Activated CD8-positive, alpha-beta T cell treated with anti-CD3 and anti-CD28 coated beads, Interleukin-2, amount 10 ng/mL, durations not matched to agents 7 days and 5 days (primary cell): Measurements from ENCODE around the gene BICC1. TPM values are rescaled to one million over a fixed set of nuclear protein-coding genes. Genes with fewer than 3 reads are reported as not detected.

Experiments used
- ATAC-seq: fragments of 150-1000 bp; cut with Tn5 transposase; one replicate; pipeline ENCODE4 v1.10.0; 2021; ENCODE audit warnings: moderate library complexity
- CTCF ChIA-PET: fragments of 350-600 bp; sonication (Branson Sonifier 250); formaldehyde crosslinking; loops from one replicate; lab custom pipeline; 2021; ENCODE audit warnings: antibody characterized with exemption; lab: Charles Lee
- POLR2A ChIA-PET: fragments of 350-600 bp; sonication (Branson Sonifier 250); formaldehyde crosslinking; loops from one replicate; lab custom pipeline; 2021; ENCODE audit warnings: antibody characterized with exemption; lab: Charles Lee
- DNase-seq: peaks from one replicate; pipeline ENCODE4 v3.0.0-alpha.2; 2020
- H3K27ac Mint-ChIP-seq: one replicate; pipeline ENCODE4 v1.8.0; 2021; ENCODE audit warnings: mild to moderate bottlenecking, mixed read lengths
- H3K27me3 Mint-ChIP-seq: one replicate; pipeline ENCODE4 v1.8.0; 2021; ENCODE audit warnings: low read depth, mixed read lengths
- H3K36me3 Mint-ChIP-seq: one replicate; pipeline ENCODE4 v1.8.0; 2021; ENCODE audit warnings: low read depth, mixed read lengths
- H3K4me1 Mint-ChIP-seq: one replicate; pipeline ENCODE4 v1.8.0; 2021; ENCODE audit warnings: low read depth, mixed read lengths
- H3K4me3 Mint-ChIP-seq: one replicate; pipeline ENCODE4 v1.8.0; 2021; ENCODE audit warnings: mild to moderate bottlenecking, mixed read lengths
- H3K9me3 Mint-ChIP-seq: one replicate; pipeline ENCODE4 v1.8.0; 2022; ENCODE audit warnings: mixed read lengths; ENCODE audit not compliant: insufficient read depth
- total RNA-seq, 2 experiments: library from RNA; stranded (reverse); gene quantifications; one replicate each; pipeline ENCODE4 v1.2.3, GENCODE V29; 2021

BICC1 gene
- total RNA-seq, 2 experiments from 2014 or later: not detected

DNA sequence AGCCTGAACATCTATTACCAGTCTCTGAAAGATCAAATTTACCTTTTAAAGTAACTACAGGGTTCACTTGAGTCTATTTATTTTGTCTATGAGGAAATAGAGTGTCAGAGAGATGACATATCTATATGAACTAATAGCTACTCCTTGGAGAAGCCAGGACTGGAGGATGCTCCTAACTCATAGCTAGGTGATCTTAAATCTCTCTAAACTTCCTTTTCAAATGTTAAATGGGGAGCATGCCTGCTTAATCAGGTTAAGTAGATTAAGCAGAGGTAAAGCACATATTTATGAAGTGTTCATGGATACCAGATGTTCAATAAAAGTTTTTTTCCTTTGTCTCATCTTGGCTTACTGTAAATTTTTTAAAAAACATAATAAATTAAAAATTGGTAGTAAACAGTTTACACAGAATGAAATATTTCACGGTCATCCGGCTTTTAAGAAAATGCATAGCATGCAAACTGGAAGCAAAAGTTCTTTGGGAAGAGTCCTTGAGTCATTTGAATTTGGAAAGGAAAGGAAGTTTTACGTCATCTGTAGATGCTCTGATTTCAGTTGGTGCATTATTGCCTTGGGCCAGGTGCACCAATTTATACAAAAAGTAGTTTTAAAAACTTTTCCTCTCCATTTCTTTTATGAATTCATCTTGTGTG lies 155.1 kb downstream of the BICC1 start:
- ATAC-seq (no peak), DNase-seq (no peak)
- Mint-ChIP-seq H3K27ac (no peak overlapping the region), H3K4me3 (no peak overlapping the region), H3K9me3 (peaks cover 19% of the 10 kb centered on the region), H3K4me1 (peaks cover 6% of the 10 kb centered on the region), H3K27me3 (peaks cover 2% of the 10 kb centered on the region), H3K36me3 (no peaks in the 10 kb centered on the region)
- ChIA-PET POLR2A (no interaction called here), CTCF (interaction anchor here (1.0 to 1.4 kb wide), 3 partner anchors 137 to 440 kb away, joined by 3 read pairs; no protein-coding TSS in a partner anchor)

DNA sequence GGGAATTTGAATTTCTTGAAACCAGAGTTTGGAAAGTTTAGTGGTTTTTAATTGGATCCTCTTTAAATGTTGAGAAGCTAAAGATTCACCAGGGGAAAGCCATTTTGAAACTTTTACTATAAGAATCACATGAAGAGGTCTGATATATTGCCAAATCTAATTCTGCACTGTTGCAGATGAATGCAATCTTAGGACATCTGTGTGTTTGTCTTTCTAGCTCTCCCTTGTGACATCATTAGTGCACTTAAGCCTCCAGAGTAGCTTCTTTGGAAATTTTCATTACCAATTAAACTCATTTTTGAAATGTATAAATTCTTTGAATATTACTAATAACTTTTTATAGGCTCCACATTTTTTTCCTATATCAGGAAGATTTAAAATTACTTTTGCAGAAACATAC lies 160.2 kb downstream of the BICC1 start:
- CTCF ChIA-PET: no interaction called here
- Mint-ChIP-seq H3K27ac (no peak overlapping the region), H3K4me3 (no peak overlapping the region), H3K36me3 (no peaks in the 10 kb centered on the region), H3K9me3 (no peaks in the 10 kb centered on the region), H3K27me3 (peaks cover 2% of the 10 kb centered on the region), H3K4me1 (no peaks in the 10 kb centered on the region)
- ATAC-seq (no peak), DNase-seq (no peak)
- POLR2A ChIA-PET: no interaction called here

DNA sequence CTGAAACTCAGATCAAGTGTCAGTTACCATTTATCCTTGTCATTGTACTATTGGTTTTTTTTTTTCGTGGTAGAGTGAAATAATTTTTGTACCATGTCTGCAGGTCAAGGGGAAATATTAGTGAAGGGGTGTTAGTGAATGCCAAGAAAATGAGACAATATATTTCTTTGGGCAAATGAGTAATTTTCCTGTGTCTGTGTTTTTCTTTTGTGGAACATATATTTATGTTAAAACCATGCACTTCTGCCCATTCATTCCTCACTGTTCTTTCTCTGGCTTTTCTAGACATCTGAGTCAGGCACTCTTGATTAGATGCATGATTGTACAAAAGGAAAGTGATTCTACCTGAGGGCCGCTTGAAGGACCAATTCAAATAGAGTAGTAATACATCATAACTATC lies 161.6 kb downstream of the BICC1 start:
- H3K36me3 Mint-ChIP-seq: no peaks in the 10 kb centered on the region
- no peak overlapping the region for H3K27ac Mint-ChIP-seq
- no peak for ATAC-seq

DNA sequence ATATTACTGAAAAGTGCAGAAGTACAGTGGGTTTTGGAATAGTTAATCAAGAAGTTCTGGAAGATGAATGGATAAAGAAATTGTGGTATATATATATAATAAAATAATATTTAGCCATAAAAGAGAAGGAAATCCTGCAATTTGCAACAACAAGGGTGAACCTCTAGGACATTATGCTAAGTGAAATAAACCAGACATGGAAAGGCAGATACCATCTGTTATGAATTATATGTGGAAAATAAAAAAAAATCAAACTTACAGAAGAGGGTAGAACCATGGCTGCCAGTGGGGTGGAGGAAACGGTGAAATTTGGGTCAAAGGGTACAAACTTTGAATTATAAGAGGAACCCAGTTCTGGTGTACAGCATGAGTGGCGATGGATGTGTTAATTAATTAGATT lies 162.6 kb downstream of the BICC1 start:
- no peaks in the 10 kb centered on the region for H3K27me3 Mint-ChIP-seq
- H3K9me3 Mint-ChIP-seq: no peaks in the 10 kb centered on the region
- ChIA-PET CTCF (no interaction called here), POLR2A (no interaction called here)
- H3K27ac Mint-ChIP-seq: no peak overlapping the region
- ATAC-seq (no peak), DNase-seq (no peak)
- no peak overlapping the region for H3K4me3 Mint-ChIP-seq
- H3K36me3 Mint-ChIP-seq: no peaks in the 10 kb centered on the region
- H3K4me1 Mint-ChIP-seq: no peaks in the 10 kb centered on the region

More for the DNA sequence above, 161.6 kb downstream of the BICC1 start:
- Mint-ChIP-seq H3K9me3 (no peaks in the 10 kb centered on the region), H3K4me1 (no peaks in the 10 kb centered on the region), H3K27me3 (no peaks in the 10 kb centered on the region), H3K4me3 (no peak overlapping the region)
- CTCF ChIA-PET: interaction anchor here (0.5 kb wide), 1 partner anchor 313 kb away, joined by 3 read pairs; no protein-coding TSS in a partner anchor
- DNase-seq: no peak
- POLR2A ChIA-PET: no interaction called here

DNA sequence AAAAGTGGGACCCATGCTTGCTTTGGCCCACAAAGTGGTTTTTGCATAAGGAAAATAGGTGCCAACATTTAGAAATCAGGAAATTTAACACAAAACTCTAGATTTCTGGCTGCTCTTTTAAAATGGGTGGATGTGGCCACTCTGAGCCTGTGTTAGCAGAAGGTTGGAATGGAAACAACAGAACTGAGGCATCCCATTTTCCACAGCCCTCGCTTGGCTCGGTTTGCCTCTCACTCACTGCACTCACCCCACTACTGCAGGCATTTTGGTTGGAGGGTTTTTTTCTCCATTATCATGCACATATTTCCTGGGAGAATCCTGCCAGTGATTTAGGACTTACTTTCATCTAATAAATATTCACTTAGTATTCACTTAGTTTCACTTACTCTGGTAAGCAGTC lies 178.9 kb downstream of the BICC1 start:
- no peaks in the 10 kb centered on the region for H3K27me3 Mint-ChIP-seq
- no peak overlapping the region for H3K27ac Mint-ChIP-seq
- CTCF ChIA-PET: no interaction called here
- no peak overlapping the region for H3K4me3 Mint-ChIP-seq
- ATAC-seq: no peak
- H3K36me3 Mint-ChIP-seq: no peaks in the 10 kb centered on the region
- POLR2A ChIA-PET: no interaction called here
- H3K4me1 Mint-ChIP-seq: no peaks in the 10 kb centered on the region
- DNase-seq: no peak
- H3K9me3 Mint-ChIP-seq: no peaks in the 10 kb centered on the region

DNA sequence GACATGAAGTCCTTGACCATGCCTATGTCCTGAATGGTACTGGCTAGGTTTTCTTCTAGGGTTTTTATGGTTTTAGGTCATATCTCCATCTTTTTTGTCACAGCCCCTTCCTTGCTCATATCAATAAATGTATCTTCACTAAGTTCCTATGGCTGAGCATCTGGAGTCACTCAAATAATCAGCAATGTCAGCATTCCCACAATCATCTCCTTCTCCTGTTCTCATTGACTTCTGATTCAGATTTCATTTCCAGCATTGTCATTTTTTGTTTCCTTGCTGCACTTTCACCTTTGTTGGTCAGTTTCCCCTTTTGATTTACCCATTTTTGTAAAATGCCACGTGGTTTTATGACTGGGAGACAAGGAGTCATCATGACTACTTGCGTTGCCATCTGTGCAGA lies 181.2 kb downstream of the BICC1 start:
- H3K27ac Mint-ChIP-seq: no peak overlapping the region
- no peaks in the 10 kb centered on the region for H3K36me3 Mint-ChIP-seq
- POLR2A ChIA-PET: no interaction called here
- DNase-seq (no peak), ATAC-seq (no peak)
- H3K4me3 Mint-ChIP-seq: no peak overlapping the region
- no peaks in the 10 kb centered on the region for H3K4me1 Mint-ChIP-seq
- H3K27me3 Mint-ChIP-seq: no peaks in the 10 kb centered on the region
- H3K9me3 Mint-ChIP-seq: no peaks in the 10 kb centered on the region
- CTCF ChIA-PET: no interaction called here

DNA sequence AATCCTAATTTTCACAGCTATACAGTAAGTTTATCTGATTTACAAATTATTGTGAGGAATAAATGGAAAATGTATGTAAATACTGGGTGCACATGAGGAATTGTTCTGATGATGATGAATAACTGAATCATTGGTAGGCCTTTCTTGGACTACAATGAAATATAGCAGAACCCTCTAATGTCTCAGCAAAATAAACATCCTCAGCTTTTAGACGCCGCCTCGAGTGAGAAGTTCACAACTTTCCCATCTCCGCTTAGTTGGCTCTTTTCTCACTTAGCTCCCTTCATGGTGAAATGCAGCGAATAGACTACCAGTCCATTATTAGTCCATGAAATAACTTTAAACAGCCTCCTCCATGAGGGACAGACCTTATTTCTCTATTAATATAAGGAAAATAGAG lies 182.3 kb downstream of the BICC1 start:
- Mint-ChIP-seq H3K4me1 (no peaks in the 10 kb centered on the region), H3K36me3 (no peaks in the 10 kb centered on the region), H3K27ac (no peak overlapping the region), H3K9me3 (no peaks in the 10 kb centered on the region), H3K27me3 (no peaks in the 10 kb centered on the region), H3K4me3 (no peak overlapping the region)
- POLR2A ChIA-PET: no interaction called here
- DNase-seq (no peak), ATAC-seq (no peak)
- CTCF ChIA-PET: no interaction called here

DNA sequence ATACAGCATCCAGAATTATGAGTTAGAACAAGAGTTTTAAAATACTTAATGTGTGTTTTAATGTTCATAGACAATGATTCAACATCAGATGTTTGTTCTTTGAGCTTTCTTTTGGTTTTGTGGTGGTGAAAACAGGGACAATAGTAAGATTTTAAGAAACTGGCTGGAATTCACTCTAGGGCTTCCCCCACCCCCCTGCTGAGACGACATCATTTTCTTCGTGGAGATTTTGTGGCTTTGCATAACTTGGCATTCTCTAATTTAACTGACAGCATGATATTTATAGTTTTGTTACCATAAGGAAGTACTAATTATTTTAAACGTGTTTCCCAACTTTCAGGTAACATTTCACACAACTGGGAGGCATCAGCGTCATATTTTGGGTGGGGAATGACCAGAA lies 184.1 kb downstream of the BICC1 start:
- DNase-seq (no peak), ATAC-seq (no peak)
- H3K9me3 Mint-ChIP-seq: no peaks in the 10 kb centered on the region
- ChIA-PET POLR2A (no interaction called here), CTCF (no interaction called here)
- no peaks in the 10 kb centered on the region for H3K27me3 Mint-ChIP-seq
- no peak overlapping the region for H3K4me3 Mint-ChIP-seq
- H3K27ac Mint-ChIP-seq: no peak overlapping the region
- no peaks in the 10 kb centered on the region for H3K36me3 Mint-ChIP-seq
- no peaks in the 10 kb centered on the region for H3K4me1 Mint-ChIP-seq

DNA sequence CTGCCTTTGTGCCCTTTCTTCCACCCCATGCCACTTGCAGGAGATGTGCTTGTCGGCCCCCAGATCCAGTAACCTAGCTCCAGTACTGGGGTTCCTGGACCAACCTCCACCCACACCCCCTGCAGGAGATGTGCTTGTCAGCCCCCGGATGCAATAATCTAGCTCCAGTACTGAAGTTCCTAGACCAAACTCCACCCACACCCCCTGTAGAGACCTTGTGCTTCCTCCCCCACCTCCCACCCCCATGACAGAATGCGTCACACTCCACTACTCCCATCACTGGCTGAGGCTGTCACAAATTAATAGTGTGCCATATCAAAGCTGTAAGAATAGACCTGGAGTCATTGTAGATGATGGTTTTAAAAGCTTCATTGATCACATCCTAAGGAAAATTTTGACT lies 185.0 kb downstream of the BICC1 start:
- no peaks in the 10 kb centered on the region for H3K4me1 Mint-ChIP-seq
- H3K4me3 Mint-ChIP-seq: no peak overlapping the region
- no peaks in the 10 kb centered on the region for H3K36me3 Mint-ChIP-seq
- ChIA-PET POLR2A (no interaction called here), CTCF (no interaction called here)
- H3K27me3 Mint-ChIP-seq: no peaks in the 10 kb centered on the region
- no peak overlapping the region for H3K27ac Mint-ChIP-seq
- DNase-seq (no peak), ATAC-seq (no peak)
- H3K9me3 Mint-ChIP-seq: no peaks in the 10 kb centered on the region

DNA sequence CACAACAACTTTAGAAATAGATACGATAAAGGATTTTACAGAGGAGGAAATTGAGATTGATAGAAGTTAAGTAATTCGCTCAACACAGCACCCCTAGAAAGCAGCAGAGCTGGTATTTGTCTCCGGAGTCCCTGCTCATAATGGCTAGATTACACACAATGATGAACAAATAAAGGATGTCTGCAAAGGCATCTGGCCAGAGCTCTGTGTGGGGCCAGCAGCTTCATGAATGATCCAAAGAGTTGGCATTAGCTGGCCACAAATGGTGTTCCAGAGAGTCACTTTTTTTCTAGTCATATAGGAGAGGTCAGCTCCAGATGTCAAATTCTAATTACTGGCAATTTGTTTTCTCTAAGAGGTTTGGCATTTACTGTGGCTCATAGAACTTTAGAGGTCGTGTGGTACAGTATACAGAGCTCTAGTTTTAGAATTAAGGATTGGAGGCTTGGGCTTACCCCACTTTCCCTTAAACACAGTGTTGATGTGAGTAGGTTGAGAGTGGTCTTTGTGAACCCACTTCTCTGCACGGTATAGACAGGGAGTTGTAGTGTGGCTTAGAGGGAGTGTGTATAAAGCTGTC lies 186.2 kb downstream of the BICC1 start:
- Mint-ChIP-seq H3K36me3 (no peaks in the 10 kb centered on the region), H3K27ac (no peak overlapping the region), H3K27me3 (no peaks in the 10 kb centered on the region), H3K4me3 (no peak overlapping the region), H3K9me3 (no peaks in the 10 kb centered on the region), H3K4me1 (no peaks in the 10 kb centered on the region)
- POLR2A ChIA-PET: no interaction called here
- CTCF ChIA-PET: no interaction called here
- no peak for DNase-seq
- ATAC-seq: no peak

DNA sequence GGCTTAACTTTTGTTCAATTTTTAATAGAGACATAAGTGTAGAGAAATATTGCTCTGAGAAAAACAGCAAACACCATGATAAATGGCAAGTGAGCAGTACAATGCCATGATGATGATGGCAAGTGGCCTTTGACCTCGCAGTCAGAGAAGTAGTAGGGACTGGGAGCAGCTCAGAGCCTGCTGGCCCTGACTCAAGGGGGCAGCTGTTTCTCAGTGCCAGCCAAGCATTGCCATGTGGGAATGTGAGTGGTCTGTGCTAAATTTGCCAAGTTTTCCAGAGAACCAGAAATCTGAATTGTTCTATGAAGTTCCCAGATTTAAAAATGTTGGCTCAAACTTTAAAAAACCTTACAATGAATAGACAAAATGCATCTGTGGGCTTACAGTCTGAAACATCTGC lies 187.9 kb downstream of the BICC1 start:
- CTCF ChIA-PET: no interaction called here
- DNase-seq: no peak
- no peaks in the 10 kb centered on the region for H3K27me3 Mint-ChIP-seq

DNA sequence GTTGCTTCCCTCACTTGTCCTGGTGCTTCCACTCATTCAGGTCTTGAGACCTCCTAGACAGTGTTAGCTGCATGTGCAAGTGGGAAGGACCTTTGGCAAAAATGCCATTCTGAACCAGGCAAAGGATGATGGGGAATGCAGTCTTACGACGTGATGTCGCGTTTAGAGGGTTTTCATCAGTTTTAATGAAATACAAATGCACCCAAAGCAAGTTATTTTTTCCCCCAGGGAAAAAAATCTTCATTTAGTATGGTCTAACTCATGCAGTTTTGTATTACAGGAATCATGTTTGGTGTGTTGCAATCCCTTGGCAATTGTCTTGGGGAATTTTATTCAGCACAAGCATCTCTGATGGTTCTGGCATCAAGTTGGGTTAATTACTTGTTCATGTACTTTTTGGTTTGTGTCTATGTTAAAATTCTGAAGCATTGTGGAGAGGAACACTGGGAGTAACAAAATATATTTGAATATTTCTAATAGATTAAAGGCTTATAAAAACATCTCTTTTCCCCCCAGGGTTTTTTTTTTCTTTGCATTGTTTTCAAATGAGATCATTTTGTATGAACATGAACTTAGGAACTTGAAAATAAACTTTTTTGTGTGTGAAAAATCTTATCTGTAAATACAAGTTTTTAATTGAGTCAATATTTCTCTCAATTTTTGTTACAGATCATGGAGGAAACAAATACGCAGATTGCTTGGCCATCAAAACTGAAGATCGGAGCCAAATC lies 188.9 kb downstream of the BICC1 start:
- Mint-ChIP-seq H3K27me3 (no peaks in the 10 kb centered on the region), H3K27ac (no peak overlapping the region), H3K9me3 (no peaks in the 10 kb centered on the region), H3K4me1 (no peaks in the 10 kb centered on the region), H3K4me3 (no peak overlapping the region), H3K36me3 (no peaks in the 10 kb centered on the region)
- ChIA-PET CTCF (no interaction called here), POLR2A (no interaction called here)
- ATAC-seq: no peak
- DNase-seq: no peak

More for the DNA sequence above, 187.9 kb downstream of the BICC1 start:
- H3K4me1 Mint-ChIP-seq: no peaks in the 10 kb centered on the region
- no peak overlapping the region for H3K27ac Mint-ChIP-seq
- H3K4me3 Mint-ChIP-seq: no peak overlapping the region
- H3K9me3 Mint-ChIP-seq: no peaks in the 10 kb centered on the region
- POLR2A ChIA-PET: no interaction called here
- ATAC-seq: no peak
- no peaks in the 10 kb centered on the region for H3K36me3 Mint-ChIP-seq
